KMS-11 (cell line): ENCODE results near the gene ABLIM2.

Experiments used
- H2AFZ ChIP-seq: fragments of 200-600 bp; sonication (generic); 2 replicates; pipeline ENCODE4 v1.6.1; 2016; ENCODE audit warnings: antibody characterized with exemption, mixed run types, low read depth
- H3K27ac ChIP-seq: fragments of 200-600 bp; sonication (generic); 2 replicates; pipeline ENCODE4 v1.6.1; 2016; ENCODE audit warnings: mild to moderate bottlenecking, mixed run types
- H3K27me3 ChIP-seq: fragments of 200-600 bp; sonication (generic); 2 replicates; pipeline ENCODE4 v1.6.1; 2017; ENCODE audit warnings: mild to moderate bottlenecking, low read depth, mixed run types, moderate library complexity; ENCODE audit not compliant: insufficient read depth
- H3K36me3 ChIP-seq: fragments of 200-600 bp; sonication (generic); 2 replicates; pipeline ENCODE4 v1.6.1; 2017; ENCODE audit warnings: mild to moderate bottlenecking, mixed run types; ENCODE audit not compliant: insufficient read depth
- H3K4me1 ChIP-seq: fragments of 200-600 bp; sonication (generic); 2 replicates; pipeline ENCODE4 v1.6.1; 2016; ENCODE audit warnings: mild to moderate bottlenecking, low read depth, mixed run types; ENCODE audit not compliant: poor library complexity, severe bottlenecking
- H3K4me2 ChIP-seq: fragments of 200-600 bp; sonication (generic); 2 replicates; pipeline ENCODE4 v1.7.0; 2016; ENCODE audit warnings: mild to moderate bottlenecking, mixed run types
- H3K4me3 ChIP-seq: fragments of 200-600 bp; sonication (generic); IDR thresholded peaks from 2 replicates; pipeline ENCODE4 v1.6.1; 2017; ENCODE audit warnings: low read depth, low read length, mixed read lengths; ENCODE audit not compliant: insufficient read depth
- H3K79me2 ChIP-seq: fragments of 200-600 bp; sonication (generic); 2 replicates; pipeline ENCODE4 v1.6.1; 2016; ENCODE audit warnings: low read depth, mixed run types; ENCODE audit not compliant: insufficient read depth
- H3K9ac ChIP-seq: fragments of 200-600 bp; sonication (generic); 2 replicates; pipeline ENCODE4 v1.6.1; 2016; ENCODE audit warnings: mild to moderate bottlenecking, mixed run types
- H4K20me1 ChIP-seq: fragments of 200-600 bp; sonication (generic); 2 replicates; pipeline ENCODE4 v1.6.1; 2016; ENCODE audit warnings: mild to moderate bottlenecking, mixed run types; ENCODE audit not compliant: insufficient read depth
- CTCF ChIP-seq: fragments of 200-600 bp; sonication (generic); conservative IDR thresholded peaks from 2 replicates; pipeline ENCODE4 v1.6.1; 2017; ENCODE audit warnings: low read depth, mild to moderate bottlenecking, antibody characterized with exemption, low read length, moderate library complexity, mixed read lengths

The ABLIM2 gene

GRCh38 chr4:8076023-8076422, 82.6 kb downstream of the ABLIM2 start:
- no peaks in the 10 kb centered on the region for H3K36me3 ChIP-seq
- H3K4me3 ChIP-seq = no peak overlapping the region
- H4K20me1 ChIP-seq = no peaks in the 10 kb centered on the region
- no peak overlapping the region for H2AFZ ChIP-seq
- no peak for TF ChIP-seq CTCF
- 0 out of 2 replicates have a peak, but pooled peaks cover 3% of the 10 kb centered on the region for H3K27me3 ChIP-seq
- H3K4me2 ChIP-seq = no peak overlapping the region
- H3K79me2 ChIP-seq = no peaks in the 10 kb centered on the region
- no peaks in the 10 kb centered on the region for H3K4me1 ChIP-seq
- no peak overlapping the region for H3K27ac ChIP-seq
- no peak overlapping the region for H3K9ac ChIP-seq

GRCh38 chr4:8073206-8073863, 85.3 kb downstream of the ABLIM2 start:
- no peak overlapping the region for H3K9ac ChIP-seq
- H3K4me2 ChIP-seq = no peak overlapping the region
- H2AFZ ChIP-seq = no peak overlapping the region
- no peak overlapping the region for H3K4me3 ChIP-seq
- 0 out of 2 replicates have a peak, but pooled peaks cover 3% of the 10 kb centered on the region for H3K27me3 ChIP-seq
- no peaks in the 10 kb centered on the region for H4K20me1 ChIP-seq
- H3K79me2 ChIP-seq = no peaks in the 10 kb centered on the region
- H3K36me3 ChIP-seq = no peaks in the 10 kb centered on the region
- H3K4me1 ChIP-seq = no peaks in the 10 kb centered on the region
- H3K27ac ChIP-seq = no peak overlapping the region
- no peak for TF ChIP-seq CTCF

- H3K4me2 ChIP-seq = no peak overlapping the region
- H3K4me3 ChIP-seq = no peak overlapping the region
- no peaks in the 10 kb centered on the region for H3K79me2 ChIP-seq
- H3K27ac ChIP-seq = no peak overlapping the region
- H3K9ac ChIP-seq = no peak overlapping the region
- no peaks in the 10 kb centered on the region for H3K36me3 ChIP-seq
- H3K27me3 ChIP-seq = 0 out of 2 replicates have a peak, but pooled peaks cover 3% of the 10 kb centered on the region
- H3K4me1 ChIP-seq = no peaks in the 10 kb centered on the region
- H4K20me1 ChIP-seq = no peaks in the 10 kb centered on the region
- no peak for TF ChIP-seq CTCF
- H2AFZ ChIP-seq = no peak overlapping the region
Observed at GRCh38 chr4:8072235-8072968, 86.2 kb downstream of the ABLIM2 start.

- Histone ChIP-seq H3K4me3 (no peak overlapping the region), H3K4me1 (no peaks in the 10 kb centered on the region), H3K79me2 (no peaks in the 10 kb centered on the region), H3K36me3 (no peaks in the 10 kb centered on the region), H2AFZ (no peak overlapping the region), H3K4me2 (no peak overlapping the region), H3K27ac (no peak overlapping the region), H4K20me1 (no peaks in the 10 kb centered on the region), H3K9ac (no peak overlapping the region), H3K27me3 (0 out of 2 replicates have a peak, but pooled peaks cover 3% of the 10 kb centered on the region)
- no peak for TF ChIP-seq CTCF
Observed at GRCh38 chr4:8071766-8072165, 86.8 kb downstream of the ABLIM2 start.
